Measurements from ENCODE around the gene OGFOD3. TPM values are rescaled to one million over a fixed set of nuclear protein-coding genes. Genes with fewer than 3 reads are reported as not detected.

Gene OGFOD3
- total and polyA plus RNA-seq, 9 of the 15 experiments (the other 6 are each of a cell fraction or from before 2014, with no cell fraction given): 0.69 to 44.7 (median 18.9) TPM

GRCh38 chr17:82458885-82459424 lies 40.6 kb upstream of the OGFOD3 start (continued):
- TF ChIP-seq POLR2H (tag; IDR thresholded peaks at IDR 0.05; ENCODE audit: low read depth): no peak
- no peak for TF ChIP-seq CHD7 (IDR thresholded peaks at IDR 0.05; ENCODE audit: low read depth, low read length)
- no peak for TF ChIP-seq SREBF2 (CRISPR knock-in tag; IDR thresholded peaks at IDR 0.05)
- TF ChIP-seq ZNF592 (IDR thresholded peaks at IDR 0.05): no peak
- no peak for TF ChIP-seq EWSR1 (IDR thresholded peaks at IDR 0.05; ENCODE audit: borderline replicate concordance, low read depth, partially characterized antibody)
- no peak for TF ChIP-seq HIVEP1 (CRISPR knock-in tag; IDR thresholded peaks at IDR 0.05)
- TF ChIP-seq SRF (CRISPR knock-in tag; IDR thresholded peaks at IDR 0.05): no peak
- no peak for TF ChIP-seq ATF7 (IDR thresholded peaks at IDR 0.05)
- no peak for TF ChIP-seq PCBP2 (IDR thresholded peaks at IDR 0.05; ENCODE audit: low read depth, low read length, poor library complexity, severe bottlenecking)
- TF ChIP-seq STAG1 (CRISPR knock-in tag; IDR thresholded peaks at IDR 0.05; ENCODE audit: borderline replicate concordance): 0 out of 2 replicates have a peak, but pooled peaks have one; percentile 36
- no peak for TF ChIP-seq ZNF75A (CRISPR knock-in tag; IDR thresholded peaks at IDR 0.05)
- TF ChIP-seq LARP7 (IDR thresholded peaks at IDR 0.05): no peak
- TF ChIP-seq NBN (IDR thresholded peaks at IDR 0.05; ENCODE audit: low read depth): no peak
